ENCODE measurements around the gene FEM1A.
"Not testable (repeated sequence)": the region's sequence is repeated elsewhere in the genome, so short reads cannot be mapped to it uniquely, and the experiment has no call there.

The FEM1A gene

DNA sequence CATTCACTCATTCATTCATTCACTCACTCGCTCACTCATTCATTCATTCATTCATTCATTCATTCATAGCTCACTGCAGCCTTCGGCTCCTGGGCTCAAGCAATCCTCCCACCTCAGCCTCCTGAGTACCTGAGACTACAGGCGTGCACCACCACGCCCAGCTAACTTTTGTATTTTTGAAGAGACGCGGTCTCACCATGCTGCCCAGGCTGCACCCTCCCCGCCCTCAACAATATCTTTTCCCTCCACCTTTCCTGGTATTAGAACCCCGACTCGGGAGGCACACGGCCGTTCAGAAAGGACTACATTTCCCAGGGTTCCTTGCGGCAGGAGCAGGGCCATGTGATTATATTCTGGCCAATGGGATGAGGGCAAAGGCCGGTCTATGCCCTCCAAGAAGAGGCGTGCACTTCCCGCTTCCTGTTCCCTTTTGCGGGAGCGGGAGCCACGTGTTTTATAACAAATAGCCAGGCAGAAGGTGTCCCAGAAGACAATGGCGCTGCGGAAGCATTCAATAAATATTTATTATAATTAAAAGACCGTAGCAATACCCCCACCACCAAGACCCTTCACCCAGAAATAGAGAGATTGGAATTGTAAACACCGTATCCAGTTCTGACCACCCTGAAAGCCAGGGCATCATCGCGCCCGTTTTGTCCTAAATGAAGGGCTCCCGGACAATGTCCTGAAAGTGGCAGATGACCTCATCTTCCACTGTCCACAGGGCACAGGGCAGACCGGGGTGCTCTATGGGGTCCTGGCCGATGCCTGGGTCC is 24.1 kb downstream of the FEM1A start:
- peak; percentile 91 for DNase-seq

DNA sequence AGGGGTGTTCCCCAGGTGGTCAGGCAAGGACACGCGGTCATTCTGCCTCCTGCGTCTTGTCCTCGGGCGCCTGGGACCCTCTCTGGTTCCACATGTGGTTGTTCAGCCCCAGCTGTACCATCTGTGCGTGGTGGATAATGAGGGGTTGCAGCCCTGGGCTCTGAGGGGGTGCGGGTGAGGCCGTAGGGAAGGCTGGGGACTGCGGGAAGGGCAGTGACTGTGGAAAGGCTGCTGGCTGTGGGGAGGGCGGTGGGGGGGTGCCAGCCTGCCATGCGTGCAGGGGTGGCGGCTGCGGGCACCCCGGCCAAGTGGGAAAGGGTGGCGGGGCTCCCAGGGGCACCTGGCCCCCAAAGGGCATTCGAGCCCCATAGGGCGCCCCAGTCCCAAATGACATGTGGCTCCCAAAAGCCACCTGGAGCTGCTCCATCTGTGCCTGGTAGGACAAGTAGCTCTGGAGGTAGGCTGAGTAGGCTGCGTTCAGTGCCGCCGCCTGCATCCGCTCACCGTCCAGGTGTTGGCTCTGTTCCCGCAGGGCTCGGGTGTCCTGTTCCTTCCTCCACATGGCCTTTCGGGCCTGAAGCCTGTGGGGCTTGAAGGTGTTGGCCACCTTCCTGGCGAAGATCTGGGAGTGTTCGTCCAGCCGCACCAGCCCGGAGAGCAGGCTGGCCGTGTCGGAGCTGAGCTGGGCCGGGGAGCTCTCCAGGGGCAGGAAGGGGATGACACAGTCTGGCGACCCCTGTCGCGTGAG is 24.8 kb downstream of the FEM1A start:
- no peak for DNase-seq

DNA sequence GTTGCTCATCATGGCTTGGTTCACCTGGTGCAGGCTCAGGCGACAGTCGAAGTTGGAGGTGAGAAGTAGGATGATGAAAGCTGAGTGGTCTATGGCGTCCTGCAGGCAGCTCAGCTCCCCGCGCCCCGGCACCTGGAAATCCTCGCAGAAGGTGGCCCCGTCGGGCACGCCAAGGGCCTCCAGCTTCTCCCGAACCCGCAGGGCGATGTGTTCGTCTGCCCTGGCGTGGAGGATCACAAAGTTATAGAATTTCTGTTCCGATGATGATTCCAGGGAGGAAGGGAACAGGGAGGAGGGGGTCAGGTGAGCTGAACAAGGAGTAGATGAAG is 25.4 kb downstream of the FEM1A start:
- DNase-seq: no peak

DNA sequence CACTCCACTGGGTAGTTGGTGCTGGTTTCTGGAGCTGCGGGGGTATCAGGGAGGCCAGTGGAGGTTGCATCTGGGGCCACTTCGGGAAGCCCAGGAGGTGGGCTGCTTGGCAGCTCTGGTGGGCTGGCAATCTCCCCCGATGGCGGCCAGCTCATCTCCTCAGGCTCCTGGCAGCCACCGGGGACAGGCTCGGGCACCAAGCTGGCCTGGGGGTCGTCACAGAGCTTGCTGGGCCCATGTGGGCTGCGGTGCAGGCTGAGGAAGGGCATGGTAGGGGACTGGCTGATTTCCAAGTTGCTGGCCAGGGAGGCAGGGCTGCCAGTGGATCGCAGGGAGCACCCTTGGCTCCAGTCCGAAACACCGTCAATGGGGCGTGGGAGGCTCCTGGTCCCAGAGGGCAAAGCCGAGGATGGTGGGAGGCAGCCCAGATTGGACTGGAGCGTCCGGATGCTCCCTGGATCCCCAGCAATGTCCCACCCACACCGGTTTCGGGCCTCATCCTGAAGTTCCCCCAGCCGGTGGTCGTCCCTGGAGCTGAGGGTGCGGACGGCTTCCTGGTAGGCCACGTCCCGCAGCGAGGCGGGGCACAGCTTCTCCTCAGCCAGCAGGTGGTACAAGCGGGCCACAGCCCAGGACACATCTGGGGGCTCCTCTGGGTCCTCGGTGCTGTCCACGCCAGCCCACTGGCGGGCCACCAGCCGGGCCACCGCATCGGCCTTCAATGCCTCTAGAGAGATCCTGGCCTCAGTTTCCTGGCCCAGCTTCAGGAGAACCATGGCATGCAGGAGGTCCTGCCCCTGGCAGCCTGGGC is 26.1 kb downstream of the FEM1A start:
- no peak for DNase-seq

DNA sequence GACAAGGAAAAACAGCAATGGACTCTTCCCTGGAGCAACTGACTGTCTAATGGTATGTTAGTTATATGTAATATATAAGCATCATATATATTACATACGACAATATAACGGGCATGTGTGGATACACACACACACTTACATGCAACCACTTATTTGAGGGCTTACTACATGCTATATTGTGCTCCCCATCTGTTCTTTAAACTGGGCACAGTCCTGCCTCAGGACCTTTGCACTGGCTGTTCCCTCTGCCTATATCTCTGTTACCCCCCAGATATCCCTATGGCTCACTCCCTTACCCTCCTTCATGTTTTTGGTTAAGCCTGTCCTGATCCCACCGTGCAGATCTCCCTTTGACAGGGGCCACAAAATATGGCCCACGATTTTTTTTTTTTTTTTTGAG is 29.7 kb downstream of the FEM1A start:
- no peak for DNase-seq

DNA sequence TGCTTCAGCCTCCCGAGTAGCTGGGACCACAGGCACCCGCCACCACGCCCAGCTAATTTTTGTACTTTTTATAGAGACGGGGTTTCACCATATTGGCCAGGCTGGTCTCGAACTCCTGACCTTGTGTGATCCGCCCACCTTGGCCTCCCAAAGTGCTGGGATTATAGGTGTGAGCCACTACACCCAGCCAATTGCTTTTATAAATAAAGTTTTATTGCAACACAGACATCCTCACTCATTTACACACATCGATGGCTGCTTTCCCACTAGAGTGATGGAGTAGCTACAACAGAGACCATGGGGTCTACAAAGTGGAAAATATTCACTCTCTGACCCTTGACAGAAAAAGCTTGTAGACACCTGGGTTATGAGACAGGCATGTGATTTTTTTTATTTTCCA is 30.8 kb downstream of the FEM1A start:
- DNase-seq: not testable (repeated sequence)

DNA sequence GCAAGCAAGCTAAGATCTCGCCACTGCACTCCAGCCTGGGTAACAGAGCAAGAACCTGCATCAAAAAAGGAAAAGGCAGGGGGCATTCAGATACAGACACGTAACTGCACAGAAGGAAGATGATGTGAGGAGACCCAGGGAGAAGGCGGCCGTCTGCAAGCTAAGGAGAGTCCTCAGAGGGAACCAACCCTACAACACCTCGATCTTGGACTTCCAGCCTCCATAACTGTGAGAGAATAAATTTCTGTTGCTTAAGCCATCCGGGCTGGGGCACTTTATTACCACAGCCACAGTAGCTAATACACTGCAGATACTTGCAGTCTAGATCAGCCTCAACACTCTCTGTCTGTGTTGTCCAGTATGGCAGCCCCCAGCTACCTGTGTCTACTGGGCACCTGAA is 32.0 kb downstream of the FEM1A start:
- DNase-seq: no peak

DNA sequence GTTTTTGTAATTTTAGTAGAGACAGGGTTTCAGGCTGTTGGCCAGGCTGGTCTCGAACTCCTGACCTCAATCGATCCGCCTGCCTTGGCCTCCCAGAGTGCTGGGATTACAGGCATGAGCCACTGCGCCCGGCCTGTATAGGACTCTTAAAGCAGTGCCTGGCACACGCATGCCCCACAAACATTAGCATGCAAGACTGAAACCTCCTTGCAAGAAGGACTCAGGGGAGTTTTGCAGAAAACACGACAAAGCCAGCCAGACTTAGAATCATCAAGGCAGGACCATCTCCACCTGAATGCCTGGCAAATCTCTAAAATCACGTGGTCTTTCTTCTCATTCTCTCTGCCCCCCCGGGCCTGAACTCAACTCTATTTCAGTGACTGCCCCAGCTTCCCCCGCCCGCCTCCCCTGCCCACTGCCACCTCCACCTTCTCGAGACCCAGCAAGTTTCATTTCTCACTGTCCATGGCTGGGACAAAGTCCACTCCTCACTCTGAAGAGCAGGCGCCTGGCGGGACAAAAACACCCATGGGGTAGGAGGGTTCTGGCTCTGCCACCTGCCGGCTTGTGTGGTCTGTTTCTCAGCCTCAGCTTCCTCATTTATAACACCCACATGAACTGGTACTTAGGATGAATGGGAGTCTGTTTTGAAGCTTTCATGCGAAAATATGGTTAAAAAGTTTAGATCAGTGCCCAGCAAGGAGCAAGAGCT is 37.6 kb downstream of the FEM1A start:
- no peak for DNase-seq

DNA sequence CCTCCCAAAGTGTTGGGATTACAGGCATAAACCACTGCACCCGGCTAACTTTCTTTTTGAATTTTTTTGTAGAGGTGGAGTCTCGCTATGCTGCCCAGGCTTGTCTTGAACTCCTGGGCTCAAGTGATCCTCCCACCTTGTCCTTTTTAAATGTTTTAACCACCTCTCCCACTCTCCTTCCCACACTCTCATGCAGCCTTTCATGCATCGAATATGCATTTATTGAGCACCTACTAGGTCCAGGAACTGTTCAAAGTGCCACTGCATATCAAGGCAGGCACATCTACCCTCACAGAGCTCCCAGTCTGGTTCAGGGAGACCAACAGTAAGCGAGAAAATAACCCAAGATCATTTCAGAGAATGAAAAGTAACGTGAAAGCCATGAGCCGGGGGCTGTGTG is 38.8 kb downstream of the FEM1A start:
- DNase-seq: no peak

DNA sequence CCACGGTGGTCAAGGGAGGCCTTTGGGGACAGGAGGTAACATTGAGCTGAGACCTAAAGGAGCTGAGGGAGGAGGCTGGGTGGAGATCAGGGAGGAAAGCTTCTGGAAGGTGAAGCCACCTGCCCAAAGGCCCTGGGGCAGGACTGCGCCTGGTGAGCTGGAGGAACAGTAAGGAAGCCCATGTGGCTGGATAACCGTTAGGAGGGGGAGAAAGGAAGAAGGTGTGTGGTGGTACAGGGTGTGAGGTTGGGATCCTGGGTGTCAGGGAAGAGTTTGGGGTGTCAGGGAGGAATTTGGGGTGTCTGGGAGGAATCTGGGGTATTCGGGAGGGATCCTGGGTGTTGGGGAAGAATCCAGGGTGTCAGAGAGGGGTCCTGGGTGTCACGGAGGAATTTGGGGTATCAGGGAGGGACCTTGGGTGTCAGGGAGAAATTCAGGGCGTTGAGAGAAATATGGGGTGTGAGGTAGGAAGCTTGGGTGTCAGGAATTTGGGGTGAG is 39.3 kb downstream of the FEM1A start:
- DNase-seq: no peak

DNA sequence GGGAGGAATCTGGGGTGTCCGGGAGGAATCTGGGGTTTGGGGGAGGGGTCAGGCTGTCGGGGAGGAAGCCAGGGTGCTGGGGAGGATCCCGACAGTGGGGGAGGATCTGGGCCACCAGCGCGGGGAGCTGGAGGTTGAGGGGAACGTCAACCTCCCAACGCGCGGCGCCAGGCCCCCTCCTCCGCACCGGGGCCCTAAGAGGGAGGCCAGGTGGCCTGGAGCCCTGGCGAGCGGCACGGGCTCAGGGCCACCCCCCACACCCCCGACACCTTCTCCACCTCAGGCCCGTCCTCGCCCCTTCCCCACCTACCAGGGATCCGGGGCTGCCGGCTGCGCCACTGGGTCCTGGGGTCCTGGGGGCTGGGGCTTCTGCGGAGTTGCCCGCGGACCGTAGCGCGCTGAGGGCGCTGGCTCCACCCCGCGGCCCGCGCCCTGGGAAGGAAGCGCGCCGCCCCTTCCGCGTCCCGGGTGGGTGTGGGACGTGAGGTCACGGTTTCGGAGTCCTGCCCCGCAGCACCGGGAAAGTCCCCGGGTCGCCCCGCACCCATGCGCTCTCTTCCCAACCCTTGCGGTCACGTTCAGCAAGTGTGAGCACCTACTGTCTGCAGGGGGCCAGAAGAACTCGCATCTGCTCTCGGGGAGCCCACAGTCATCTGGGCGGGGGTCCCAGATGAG is 39.9 kb downstream of the FEM1A start, which contains the start of gene TICAM1:
Gene TICAM1, minus strand, starts transcription at position 409 of the 675 bp plus-strand sequence. CDS start 13,335 bp downstream, outside the sequence.
- peak; percentile 77 for DNase-seq

DNA sequence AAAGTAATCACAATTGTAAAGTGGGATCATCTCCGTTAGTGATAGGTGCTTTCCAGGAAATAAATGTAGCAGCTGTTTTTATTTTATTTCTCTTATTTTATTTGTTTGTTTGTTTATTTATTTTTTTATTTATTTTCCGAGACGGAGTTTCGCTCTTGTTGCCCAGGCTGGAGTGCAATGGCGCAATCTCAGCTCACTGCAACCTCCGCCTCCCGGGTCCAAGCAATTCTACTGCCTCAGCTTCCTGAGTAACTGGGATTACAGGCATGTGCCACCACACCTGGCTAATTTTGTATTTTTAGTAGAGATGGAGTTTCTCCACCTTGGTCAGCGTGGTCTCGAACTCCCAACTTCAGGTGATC is 40.4 kb downstream of the FEM1A start:
- DNase-seq: not testable (repeated sequence)

DNA sequence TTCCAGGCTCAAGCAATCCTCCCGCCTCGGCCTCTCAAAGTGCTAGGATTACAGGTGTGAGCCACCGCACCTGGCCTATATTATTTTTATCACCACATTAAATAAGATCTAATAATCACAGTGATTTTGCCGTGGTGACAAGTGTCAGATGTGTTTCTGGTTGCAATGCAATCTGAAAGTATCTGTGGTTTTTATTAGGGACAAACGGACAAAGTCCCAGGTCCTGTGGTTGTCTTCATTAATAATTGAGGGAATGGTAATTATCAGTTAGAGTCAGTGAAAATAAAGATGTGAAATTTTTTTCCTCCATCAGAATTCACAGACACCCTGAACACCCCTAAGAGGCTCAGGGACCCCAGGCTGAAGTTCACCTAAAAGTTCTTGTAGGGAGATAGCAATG is 41.2 kb downstream of the FEM1A start:
- DNase-seq: no peak

DNA sequence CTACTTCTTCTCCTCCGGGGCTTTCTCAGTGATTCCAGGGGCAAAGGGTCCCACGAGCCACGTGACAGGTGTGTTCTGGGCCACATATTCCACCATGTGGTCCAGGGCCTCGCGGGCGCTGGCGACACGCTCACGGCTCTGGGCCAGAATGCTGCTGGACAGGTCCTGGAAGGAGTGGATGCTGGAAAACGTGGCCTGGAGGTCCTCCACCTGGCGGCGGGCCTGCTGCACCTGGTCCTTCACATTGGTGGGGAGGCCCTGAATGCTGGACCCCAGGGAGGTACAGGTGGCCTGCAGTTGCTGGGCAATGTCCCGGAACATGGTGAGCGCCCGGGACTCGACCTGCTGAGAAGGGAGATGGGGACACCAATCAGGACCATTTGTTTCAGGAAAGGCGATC is 47.7 kb downstream of the FEM1A start:
- no peak for DNase-seq

DNA sequence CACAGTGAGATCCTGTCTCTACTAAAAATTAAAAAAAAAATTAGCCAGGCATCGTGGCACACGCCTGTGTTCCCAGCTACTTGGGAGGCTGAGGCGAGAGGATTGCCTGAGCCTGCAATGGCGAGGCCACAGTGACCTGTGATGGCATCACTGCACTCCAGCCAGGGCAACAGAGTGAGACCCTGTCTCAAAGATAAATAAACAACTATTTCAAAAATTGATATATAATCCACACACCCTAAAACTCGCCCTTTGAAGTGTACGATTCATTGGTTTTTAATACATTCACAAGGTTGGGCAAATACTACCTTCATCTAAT is 52.1 kb downstream of the FEM1A start:
- no peak for DNase-seq

DNA sequence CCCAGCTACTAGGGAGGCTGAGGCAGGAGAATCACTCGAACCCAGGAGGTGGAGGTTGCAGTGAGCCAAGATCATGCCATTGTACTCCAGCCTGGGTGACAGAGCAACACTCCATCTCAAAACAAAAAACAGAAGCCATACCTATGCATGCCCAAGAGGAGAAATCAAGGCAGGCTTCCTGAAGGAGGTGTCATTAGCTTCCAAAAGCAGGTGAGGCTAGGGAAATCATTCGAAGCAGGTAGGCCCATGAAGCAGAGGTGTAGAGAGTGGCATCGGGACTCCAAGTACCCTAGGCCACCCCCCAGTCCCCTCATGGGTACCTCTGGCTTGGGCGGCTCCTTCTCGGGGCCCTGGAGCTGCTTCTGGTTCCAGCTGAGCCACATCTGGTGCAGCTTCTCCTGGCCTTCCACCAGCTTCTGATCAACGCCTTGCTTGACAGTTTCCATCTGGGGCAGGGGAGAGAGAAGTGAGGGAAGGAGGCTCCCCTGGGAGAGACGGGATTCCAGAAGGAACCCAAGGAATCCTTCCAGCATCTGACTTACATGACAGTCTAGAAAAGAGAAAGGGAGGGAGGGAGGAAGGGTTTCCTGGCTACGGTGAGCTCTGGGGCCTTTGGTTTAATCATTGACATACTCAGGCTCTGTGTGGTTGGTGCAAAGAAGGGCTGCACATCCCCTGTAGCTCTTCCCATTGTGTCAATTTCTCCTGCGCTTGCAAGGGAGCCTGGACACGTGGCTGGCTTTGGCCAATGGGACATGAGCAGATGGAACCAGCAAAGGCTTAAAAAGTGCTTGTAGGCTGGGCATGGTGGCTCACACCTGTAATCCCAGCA is 53.0 kb downstream of the FEM1A start:
- no peak for DNase-seq

DNA sequence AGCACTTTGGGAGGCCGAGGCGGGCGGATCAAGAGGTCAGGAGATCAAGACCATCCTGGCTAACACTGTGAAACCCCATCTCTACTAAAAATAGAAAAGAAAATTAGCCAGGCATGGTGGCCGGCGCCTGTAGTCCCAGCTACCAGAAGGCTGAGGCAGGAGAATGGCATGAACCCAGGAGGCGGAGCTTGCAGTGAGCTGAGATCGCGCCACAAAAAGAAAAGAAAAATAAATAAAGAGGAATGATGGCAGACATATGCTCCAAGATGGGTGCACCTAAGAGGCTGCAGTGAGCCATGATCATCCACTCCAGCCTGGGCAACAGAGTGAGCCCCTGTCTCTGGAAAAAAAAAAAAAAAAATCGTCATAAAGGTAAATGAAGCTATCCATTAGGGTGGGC is 54.4 kb downstream of the FEM1A start:
- DNase-seq: not testable (repeated sequence)

DNA sequence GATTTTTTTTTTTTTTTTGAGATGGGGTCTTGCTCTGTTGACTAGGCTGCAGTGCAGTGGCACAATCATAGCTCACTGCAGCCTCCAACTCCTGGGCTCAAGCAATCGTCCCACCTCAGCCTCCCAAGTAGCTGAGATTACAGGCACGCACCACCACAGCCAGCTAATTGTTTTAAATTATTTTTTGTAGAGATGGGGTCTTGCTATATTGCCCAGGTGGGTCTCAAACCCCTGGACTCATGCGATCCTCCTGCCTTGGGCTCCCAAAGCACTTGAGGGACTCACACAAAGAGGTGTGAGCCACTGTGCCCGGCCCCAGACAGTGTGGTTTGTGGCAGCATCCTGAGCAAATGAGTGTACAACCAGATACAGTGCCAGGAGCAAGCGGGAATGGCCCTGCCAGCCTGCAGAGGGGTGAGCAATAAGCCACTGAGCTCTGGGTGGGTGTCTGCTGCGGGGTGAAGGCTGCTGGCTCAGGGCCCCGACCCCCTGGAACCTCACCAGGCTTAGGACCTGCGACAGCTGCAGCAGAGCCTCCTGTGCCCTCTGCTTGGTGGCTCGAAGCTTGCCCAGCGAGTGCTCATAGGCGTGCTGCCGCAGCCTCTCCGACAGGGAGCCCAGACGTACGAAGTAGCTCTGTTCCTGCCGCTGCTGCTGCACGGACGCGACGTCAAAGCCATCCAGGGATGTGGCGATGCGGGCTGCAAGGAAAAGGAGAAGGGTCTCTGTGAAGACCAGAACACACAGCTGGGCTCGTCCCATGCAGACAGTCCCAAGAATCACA is 55.8 kb downstream of the FEM1A start:
- DNase-seq: no peak

DNA sequence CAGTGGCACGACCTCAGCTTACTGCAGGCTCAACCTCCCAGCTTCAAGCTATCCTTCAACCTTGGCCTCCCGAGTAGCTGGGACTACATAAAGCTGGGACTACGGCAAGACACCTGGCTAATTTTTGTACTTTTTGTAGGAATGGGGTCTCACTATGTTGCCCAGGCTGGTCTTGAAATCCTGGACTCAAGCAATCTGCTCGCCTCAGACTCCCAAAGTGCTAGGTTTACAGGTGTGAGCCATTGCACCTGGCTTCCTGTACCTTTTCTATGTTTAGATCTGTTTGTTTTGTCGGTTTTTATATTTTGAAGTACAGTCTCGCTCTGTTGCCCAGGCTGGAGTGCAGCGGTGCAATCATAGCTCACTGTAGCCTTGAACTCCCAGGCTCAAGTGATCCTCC is 57.5 kb downstream of the FEM1A start:
- DNase-seq: no peak

Data from activated CD4-positive, alpha-beta T cell treated with anti-CD3 and anti-CD28 coated beads, Interleukin-2, amount 50 U/mL, for 16 hours (primary cell).